Adipocyte (in vitro differentiated cells): ENCODE measurements around the gene KDM4C.
"Not testable (repeated sequence)": the region's sequence is repeated elsewhere in the genome, so short reads cannot be mapped to it uniquely, and the experiment has no call there.

Experiments
- DNase-seq: peaks from one replicate; pipeline ENCODE4 v3.0.0-alpha.2; 2015; ENCODE audit warnings: low read depth
- H3K27me3 ChIP-seq: replicated peaks from 2 replicates; pipeline ENCODE4 v1.7.0; 2013; ENCODE audit warnings: mild to moderate bottlenecking, low read length, moderate library complexity; ENCODE audit not compliant: control insufficient read depth, insufficient read depth
- H3K36me3 ChIP-seq: 2 replicates; pipeline ENCODE4 v1.7.0; 2013; ENCODE audit warnings: low read length, mild to moderate bottlenecking, moderate library complexity; ENCODE audit not compliant: control insufficient read depth, insufficient read depth, severe bottlenecking
- H3K4me1 ChIP-seq: 2 replicates; pipeline ENCODE4 v1.7.0; 2013; ENCODE audit warnings: mild to moderate bottlenecking, low read length, moderate library complexity; ENCODE audit not compliant: control insufficient read depth, insufficient read depth
- H3K4me3 ChIP-seq: 2 replicates; pipeline ENCODE4 v1.7.0; 2013; ENCODE audit warnings: mild to moderate bottlenecking, low read length, moderate library complexity
- H3K9ac ChIP-seq: 2 replicates; pipeline ENCODE4 v1.7.0; 2013; ENCODE audit warnings: mild to moderate bottlenecking, low read length, moderate library complexity
- H3K9me3 ChIP-seq: 2 replicates; pipeline ENCODE4 v1.7.0; 2013; ENCODE audit warnings: mild to moderate bottlenecking, low read length, moderate library complexity; ENCODE audit not compliant: control insufficient read depth

KDM4C gene

DNA sequence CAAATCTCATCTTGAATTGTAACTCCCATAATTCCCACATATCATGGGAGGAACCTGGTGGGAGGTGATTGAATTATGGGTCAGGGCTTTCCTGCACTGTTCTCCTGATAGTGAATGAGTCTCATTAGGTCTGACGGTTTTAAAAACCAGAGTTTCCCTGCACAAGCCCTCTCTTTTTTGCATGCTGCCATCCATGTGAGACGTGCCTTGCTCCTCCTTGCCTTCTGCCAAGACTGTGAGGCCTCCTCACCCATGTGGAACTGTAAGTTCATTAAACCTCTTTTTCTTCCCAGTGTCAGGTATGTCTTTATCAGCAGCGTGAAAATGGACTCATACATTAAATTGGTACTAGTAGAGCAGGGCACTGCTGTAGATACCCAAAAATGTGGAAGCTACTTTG is 22.4 kb upstream of the KDM4C start:
- Histone ChIP-seq H3K9me3 (no peaks in the 10 kb centered on the region), H3K27me3 (peaks cover 4% of the 10 kb centered on the region), H3K4me3 (no peak overlapping the region), H3K4me1 (no peaks in the 10 kb centered on the region), H3K36me3 (no peaks in the 10 kb centered on the region), H3K9ac (no peak overlapping the region)
- DNase-seq, result no peak

DNA sequence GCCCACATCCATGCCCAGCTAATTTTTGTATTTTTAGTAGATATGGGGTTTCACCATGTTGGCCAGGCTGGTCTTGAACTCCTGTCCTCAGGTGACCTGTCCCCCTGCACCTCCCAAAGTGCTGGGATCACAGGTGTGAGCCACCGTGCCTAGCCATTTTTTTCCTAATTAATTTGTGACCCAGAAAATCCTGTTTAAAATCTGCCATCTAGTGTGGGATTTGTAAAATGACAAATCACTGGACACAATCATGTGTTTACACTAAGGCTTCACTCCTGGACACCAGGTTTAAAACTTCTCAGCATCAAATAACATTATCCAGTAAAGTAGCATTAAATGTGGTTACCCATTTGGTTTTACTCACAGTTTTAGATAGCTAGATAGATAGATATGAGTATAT is 18.6 kb upstream of the KDM4C start:
- DNase-seq, result peak; percentile 49
- Histone ChIP-seq H3K4me3 (no peak overlapping the region), H3K4me1 (no peaks in the 10 kb centered on the region), H3K36me3 (no peaks in the 10 kb centered on the region), H3K27me3 (peaks cover 4% of the 10 kb centered on the region), H3K9ac (no peak overlapping the region), H3K9me3 (no peaks in the 10 kb centered on the region)

DNA sequence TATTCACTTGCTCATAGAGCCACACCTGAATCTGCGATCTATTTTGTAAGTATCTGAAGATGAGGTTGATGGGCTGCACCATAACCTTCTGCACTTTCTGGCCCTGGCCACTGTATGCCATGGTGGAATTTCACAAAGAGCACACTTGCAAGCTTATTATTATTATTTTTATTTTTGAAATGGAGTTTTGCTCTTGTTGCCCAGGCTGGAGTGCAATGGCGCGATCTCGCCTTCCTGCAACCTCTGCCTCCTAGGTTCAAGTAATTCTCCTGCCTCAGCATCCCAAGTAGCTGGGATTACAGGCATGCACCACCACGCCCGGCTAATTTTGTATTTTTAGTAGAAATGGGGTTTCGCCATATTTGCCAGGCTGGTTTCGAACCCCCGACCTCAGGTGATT is 8.9 kb upstream of the KDM4C start:
- H3K4me3 ChIP-seq, H3K9ac ChIP-seq, H3K9me3 ChIP-seq, H3K36me3 ChIP-seq, H3K4me1 ChIP-seq, H3K27me3 ChIP-seq, DNase-seq: not testable (repeated sequence)

DNA sequence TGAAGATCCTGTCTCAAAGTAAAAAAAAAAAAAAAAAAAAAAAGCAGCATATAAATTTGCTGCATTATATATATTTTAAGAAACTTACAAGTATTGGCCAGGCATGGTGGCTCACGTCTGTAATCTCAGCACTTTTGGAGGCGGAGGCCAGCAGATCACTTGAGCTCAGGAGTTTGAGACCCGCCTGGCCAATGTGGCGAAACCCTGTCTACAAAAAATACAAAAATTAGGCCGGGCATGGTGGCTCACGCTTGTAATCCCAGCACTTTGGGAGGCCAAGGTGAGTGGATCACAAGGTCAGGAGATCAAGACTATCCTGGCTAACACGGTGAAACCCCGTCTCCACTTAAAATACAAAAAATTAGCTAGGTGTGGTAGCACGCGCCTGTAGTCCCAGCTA is 2.9 kb upstream of the KDM4C start:
- H3K4me3 ChIP-seq, H3K27me3 ChIP-seq, H3K36me3 ChIP-seq, H3K9ac ChIP-seq, H3K4me1 ChIP-seq, DNase-seq, H3K9me3 ChIP-seq: not testable (repeated sequence)

DNA sequence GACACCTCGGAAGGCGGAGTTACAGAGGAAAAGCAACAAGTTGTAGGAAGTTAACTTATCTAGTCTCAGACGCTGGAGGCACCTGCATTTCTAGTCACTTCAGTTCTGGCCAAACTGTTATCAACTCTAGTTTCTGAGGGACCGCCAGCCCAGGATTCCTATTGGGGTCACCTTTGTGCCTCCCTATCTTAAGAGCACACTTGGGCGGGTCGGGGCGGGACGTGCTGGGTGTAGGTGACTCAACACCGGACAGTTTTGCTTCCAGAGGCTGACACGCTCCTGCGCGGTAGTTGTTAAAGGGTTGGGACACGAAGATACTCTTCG is 679 bp upstream of the KDM4C start:
- H3K4me3 ChIP-seq, result peak overlapping the region; percentile 89
- H3K9me3 ChIP-seq, result no peaks in the 10 kb centered on the region
- H3K9ac ChIP-seq, result peak overlapping the region; percentile 91
- peak; percentile 79 for DNase-seq
- no peaks in the 10 kb centered on the region for H3K27me3 ChIP-seq
- H3K4me1 ChIP-seq, result peaks cover 11% of the 10 kb centered on the region
- no peaks in the 10 kb centered on the region for H3K36me3 ChIP-seq

DNA sequence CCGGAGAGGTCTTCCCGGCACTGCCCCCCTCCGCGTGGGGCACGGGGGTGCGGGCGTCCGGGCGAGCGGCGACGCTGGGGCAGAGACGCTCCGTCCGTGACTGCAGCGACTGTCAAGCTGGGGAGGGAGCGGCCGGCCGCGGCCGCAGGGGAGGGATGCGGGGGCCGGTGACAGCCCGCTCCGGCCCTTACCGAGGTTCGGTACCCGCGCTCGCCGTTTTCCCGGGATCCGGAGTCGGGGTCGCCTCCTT is 400 bp downstream of the KDM4C start:
- H3K27me3 ChIP-seq, result no peaks in the 10 kb centered on the region
- no peaks in the 10 kb centered on the region for H3K9me3 ChIP-seq
- peaks cover 11% of the 10 kb centered on the region for H3K4me1 ChIP-seq
- no peaks in the 10 kb centered on the region for H3K36me3 ChIP-seq
- H3K9ac ChIP-seq, result peak overlapping the region; percentile 91
- peak overlapping the region; percentile 89 for H3K4me3 ChIP-seq
- DNase-seq, result no peak

DNA sequence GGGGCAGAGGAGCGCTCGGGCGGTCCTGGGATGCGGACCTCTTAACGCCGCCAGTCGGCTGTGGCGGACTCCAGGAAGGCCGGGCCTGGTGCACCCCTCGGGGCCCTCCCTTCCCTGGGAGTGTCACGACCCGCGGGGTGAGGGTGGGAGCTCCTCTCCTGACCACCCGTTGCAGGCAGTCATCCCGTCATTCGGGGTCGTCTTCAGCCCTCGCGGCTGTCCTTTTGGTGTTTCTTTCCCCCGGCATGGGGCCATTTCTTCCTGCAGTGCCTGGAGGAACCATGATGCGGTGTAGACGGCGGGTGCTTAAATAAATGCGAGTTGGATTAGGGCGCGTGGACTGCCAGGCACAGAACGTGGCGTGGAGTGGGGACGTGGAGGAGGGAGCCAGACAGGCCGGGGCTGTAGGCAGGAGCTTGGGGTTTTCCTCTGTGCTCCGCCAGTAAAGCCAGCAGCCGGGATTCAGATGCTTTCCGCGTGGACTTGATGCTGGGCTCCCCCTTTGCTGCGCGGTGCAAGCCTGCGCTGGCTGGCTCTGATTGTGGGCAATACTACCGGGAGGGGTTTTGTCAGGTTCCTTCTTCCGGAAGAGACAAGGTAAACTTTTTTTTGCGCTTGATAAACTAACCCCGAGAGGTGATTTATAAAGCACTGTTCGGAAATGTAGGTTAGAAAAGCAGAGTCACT is 868 bp downstream of the KDM4C start:
- no peaks in the 10 kb centered on the region for H3K36me3 ChIP-seq
- peaks cover 11% of the 10 kb centered on the region for H3K4me1 ChIP-seq
- peak overlapping the region; percentile 89 for H3K4me3 ChIP-seq
- H3K9me3 ChIP-seq, result no peaks in the 10 kb centered on the region
- peak overlapping the region; percentile 91 for H3K9ac ChIP-seq
- no peaks in the 10 kb centered on the region for H3K27me3 ChIP-seq
- peak; percentile 71 for DNase-seq

DNA sequence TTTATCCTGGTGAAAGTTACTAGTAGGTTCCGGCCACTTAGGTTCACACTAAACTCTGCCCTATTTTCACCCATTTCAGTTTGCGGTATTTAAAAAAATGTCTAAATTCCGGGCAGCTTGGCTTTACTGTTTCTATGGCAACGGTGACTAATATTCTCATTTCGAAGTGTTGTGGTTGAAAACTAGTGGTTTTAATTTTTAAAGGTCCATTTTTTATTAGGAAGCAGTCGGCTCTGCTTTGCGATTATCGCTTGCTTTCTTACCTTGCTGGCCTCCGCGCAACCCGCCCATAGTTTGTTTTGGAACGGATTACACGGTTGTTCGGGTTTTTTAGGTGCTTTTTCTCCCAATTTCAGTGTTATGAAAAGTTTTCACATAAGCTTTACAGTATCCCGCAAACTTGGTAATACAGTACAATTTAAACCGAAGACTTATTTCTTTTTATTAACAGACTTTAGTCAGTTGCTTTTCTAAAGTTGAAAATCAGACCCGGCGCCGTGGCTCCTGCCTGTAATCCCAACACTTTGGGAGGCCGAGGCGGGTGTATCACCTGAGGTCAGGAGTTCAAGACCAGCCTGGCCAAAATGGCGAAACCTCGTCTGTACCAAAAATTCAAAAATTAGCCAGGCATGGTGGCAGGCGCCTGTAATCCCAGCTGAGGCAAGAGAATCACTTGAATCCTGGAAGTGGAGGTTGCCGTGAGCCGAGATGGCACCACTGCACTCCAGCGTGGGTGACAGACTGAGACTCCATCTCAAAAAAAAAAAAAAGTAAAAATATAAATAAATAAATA is 1.6 kb downstream of the KDM4C start:
- Histone ChIP-seq H3K9me3 (no peaks in the 10 kb centered on the region), H3K4me1 (peaks cover 11% of the 10 kb centered on the region), H3K36me3 (no peaks in the 10 kb centered on the region), H3K4me3 (peak overlapping the region; percentile 89), H3K9ac (peak overlapping the region; percentile 91), H3K27me3 (no peaks in the 10 kb centered on the region)
- peak; percentile 88 for DNase-seq

DNA sequence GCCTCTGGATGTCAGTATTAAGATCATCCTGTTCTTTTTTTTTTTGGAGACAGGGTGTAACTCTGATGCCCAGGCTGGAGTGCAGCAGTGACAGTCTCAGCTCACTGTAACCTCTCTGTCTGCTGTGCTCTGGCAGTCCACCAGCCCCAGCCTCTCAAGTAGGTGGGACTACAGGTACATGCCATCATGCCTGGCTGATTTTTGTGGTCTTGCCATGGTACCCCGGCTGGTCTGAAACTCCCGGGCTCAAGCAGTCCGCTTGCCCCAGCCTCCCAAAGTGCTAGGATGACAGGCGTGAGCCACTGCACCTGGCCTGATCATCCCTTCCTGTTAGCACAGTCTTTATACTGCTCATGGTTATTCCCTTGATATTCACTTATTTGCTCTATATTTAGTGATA is 3.5 kb downstream of the KDM4C start:
- H3K27me3 ChIP-seq, result no peaks in the 10 kb centered on the region
- peaks cover 20% of the 10 kb centered on the region for H3K4me1 ChIP-seq
- DNase-seq, result no peak
- H3K36me3 ChIP-seq, result no peaks in the 10 kb centered on the region
- no peak overlapping the region for H3K4me3 ChIP-seq
- H3K9me3 ChIP-seq, result no peaks in the 10 kb centered on the region
- no peak overlapping the region for H3K9ac ChIP-seq

DNA sequence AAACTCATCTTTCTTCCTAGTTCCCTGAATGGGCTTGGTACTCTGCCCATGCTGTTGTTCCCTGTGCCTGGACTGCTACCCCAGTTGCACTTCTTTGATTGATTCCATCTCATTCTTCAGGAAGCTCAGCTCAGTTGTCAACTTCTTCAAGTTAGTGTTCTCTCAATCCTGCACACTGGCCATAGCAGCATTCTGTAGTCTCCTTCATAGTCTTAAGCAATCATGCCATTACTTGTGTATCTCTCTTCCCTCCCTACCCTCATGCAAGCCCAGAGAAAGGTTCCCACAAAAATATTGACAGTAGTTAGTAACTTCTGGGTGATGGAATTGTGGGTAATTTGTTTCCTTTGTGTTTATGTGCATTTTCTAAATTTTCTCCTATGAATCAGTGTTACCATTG is 5.5 kb downstream of the KDM4C start:
- Histone ChIP-seq H3K9ac (no peak overlapping the region), H3K4me3 (no peak overlapping the region), H3K9me3 (no peaks in the 10 kb centered on the region), H3K4me1 (peaks cover 16% of the 10 kb centered on the region), H3K36me3 (no peaks in the 10 kb centered on the region), H3K27me3 (no peaks in the 10 kb centered on the region)
- no peak for DNase-seq

DNA sequence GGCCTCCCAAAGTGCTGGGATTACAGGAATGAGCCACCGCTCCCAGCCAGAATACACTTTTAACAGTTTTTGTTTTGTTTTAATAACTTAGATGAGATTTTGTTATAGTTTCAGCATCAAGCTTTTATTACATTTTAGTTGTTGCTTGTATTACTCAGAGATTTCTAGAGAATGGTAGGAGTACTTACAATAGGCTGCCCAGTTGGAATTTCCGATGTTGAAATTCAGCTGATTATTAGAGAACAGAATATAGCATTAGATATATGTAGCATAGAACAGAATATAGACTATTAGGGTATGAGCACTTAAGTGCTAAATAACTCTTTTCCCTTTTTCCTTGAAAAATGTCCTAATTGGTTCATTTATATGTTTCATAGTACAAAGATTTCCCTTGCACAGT is 6.2 kb downstream of the KDM4C start:
- H3K36me3 ChIP-seq, result no peaks in the 10 kb centered on the region
- H3K4me1 ChIP-seq, result peaks cover 16% of the 10 kb centered on the region
- no peak overlapping the region for H3K4me3 ChIP-seq
- H3K27me3 ChIP-seq, result no peaks in the 10 kb centered on the region
- H3K9me3 ChIP-seq, result no peaks in the 10 kb centered on the region
- H3K9ac ChIP-seq, result no peak overlapping the region
- no peak for DNase-seq

DNA sequence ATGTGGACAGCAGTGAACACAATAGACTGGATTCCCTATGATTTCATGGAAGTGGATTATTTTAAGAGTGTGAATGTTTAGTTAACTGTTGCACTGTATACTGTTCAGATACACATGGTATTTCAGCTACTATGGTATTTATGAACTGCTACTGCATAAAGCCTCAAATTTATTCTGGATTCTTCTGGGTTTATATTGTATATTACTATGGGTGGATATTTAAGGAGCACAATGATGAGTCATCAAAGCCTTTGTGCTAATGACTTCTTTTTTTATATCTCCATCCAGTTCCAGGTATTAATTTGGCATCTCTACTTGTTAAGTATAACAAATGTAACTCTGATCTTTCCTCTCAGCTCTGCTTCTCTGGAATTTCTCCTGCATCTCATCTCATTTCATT is 6.8 kb downstream of the KDM4C start:
- no peaks in the 10 kb centered on the region for H3K27me3 ChIP-seq
- no peak for DNase-seq
- H3K9ac ChIP-seq, result no peak overlapping the region
- no peaks in the 10 kb centered on the region for H3K9me3 ChIP-seq
- H3K4me1 ChIP-seq, result peaks cover 18% of the 10 kb centered on the region
- no peaks in the 10 kb centered on the region for H3K36me3 ChIP-seq
- H3K4me3 ChIP-seq, result no peak overlapping the region
